OCI-LY3 (cell line): ENCODE measurements around the gene LCORL.

Source experiments
- H2AFZ ChIP-seq: fragments of 200-600, 300-600 bp; shearing (Covaris generic); 2 replicates; pipeline ENCODE4 v1.6.0; 2014; ENCODE audit warnings: antibody characterized with exemption, low read depth, low read length
- H3K27ac ChIP-seq: fragments of 200-600, 300-600 bp; sonication (generic); 2 replicates; pipeline ENCODE4 v1.5.1; 2014; ENCODE audit warnings: mild to moderate bottlenecking, low read length, moderate library complexity, mixed read lengths
- H3K27me3 ChIP-seq: fragments of 200-600, 300-600 bp; sonication (generic); 2 replicates; pipeline ENCODE4 v1.6.1; 2014; ENCODE audit warnings: low read depth, low read length, mixed read lengths
- H3K36me3 ChIP-seq: fragments of 200-600, 300-600 bp; sonication (generic); replicated peaks from 2 replicates; pipeline ENCODE3; 2014; ENCODE audit warnings: low read depth, low read length, mixed read lengths
- H3K4me1 ChIP-seq: fragments of 300-600, 200-600 bp; sonication (generic); 2 replicates; pipeline ENCODE4 v1.6.1; 2014; ENCODE audit warnings: low read length, mixed read lengths
- H3K4me2 ChIP-seq: fragments of 200-600, 300-600 bp; sonication (generic); 2 replicates; pipeline ENCODE4 v1.6.1; 2014; ENCODE audit warnings: low read length, mixed read lengths
- H3K4me3 ChIP-seq: fragments of 300-600, 200-600 bp; sonication (generic); 2 replicates; pipeline ENCODE4 v1.5.1; 2014; ENCODE audit warnings: antibody characterized with exemption, mild to moderate bottlenecking, low read length, moderate library complexity
- H3K79me2 ChIP-seq: fragments of 300-600, 200-600 bp; shearing (Covaris generic); 2 replicates; pipeline ENCODE4 v1.6.1; 2014; ENCODE audit warnings: mild to moderate bottlenecking, low read length, mixed read lengths
- H3K9ac ChIP-seq: fragments of 300-600, 200-600 bp; shearing (Covaris generic); 2 replicates; pipeline ENCODE4 v1.6.0; 2014; ENCODE audit warnings: mild to moderate bottlenecking, low read length, moderate library complexity
- H3K9me3 ChIP-seq: fragments of 200-600, 300-600 bp; shearing (Covaris generic); 2 replicates; pipeline ENCODE4 v1.6.1; 2014; ENCODE audit warnings: low read length, mixed read lengths; ENCODE audit not compliant: insufficient read depth
- H4K20me1 ChIP-seq: fragments of 200-600, 300-600 bp; sonication (generic); 2 replicates; pipeline ENCODE4 v1.6.1; 2016; ENCODE audit warnings: low read length, mixed read lengths; ENCODE audit not compliant: insufficient read depth
- CTCF ChIP-seq: fragments of 200-600, 300-600 bp; sonication (generic); IDR thresholded peaks from 2 replicates; pipeline ENCODE4 v1.5.1; 2014; ENCODE audit warnings: antibody characterized with exemption, low read length, low read depth
- EZH2phosphoT487 ChIP-seq: fragments of 200-600 bp; shearing (Covaris generic); IDR thresholded peaks from 2 replicates; pipeline ENCODE4 v1.6.1; 2018; ENCODE audit warnings: antibody characterized with exemption, mixed run types, low read depth

LCORL gene

GRCh38 chr4:17794730-17795129 is 226.8 kb downstream of the LCORL start:
- TF ChIP-seq CTCF (no peak), EZH2phosphoT487 (no peak)
- peaks cover 28% of the 10 kb centered on the region for H3K36me3 ChIP-seq

More at GRCh38 chr4:17794730-17795129, 226.8 kb downstream of the LCORL start:
- no peak overlapping the region for H3K9ac ChIP-seq
- no peaks in the 10 kb centered on the region for H4K20me1 ChIP-seq
- no peaks in the 10 kb centered on the region for H3K9me3 ChIP-seq
- no peak overlapping the region for H3K4me3 ChIP-seq
- no peaks in the 10 kb centered on the region for H3K27me3 ChIP-seq
- no peak overlapping the region for H2AFZ ChIP-seq
- no peaks in the 10 kb centered on the region for H3K79me2 ChIP-seq
- H3K4me2 ChIP-seq: no peak overlapping the region
- peaks cover 4% of the 10 kb centered on the region; the same call in 1 of the 2 replicates for H3K4me1 ChIP-seq
- H3K27ac ChIP-seq: no peak overlapping the region
